NCI-H1105 (cell line): ENCODE measurements around the gene CFAP119.
A peak's percentile ranks its signal among the peaks of the same experiment; 100 is the strongest.

Experiments used
- DNase-seq: peaks from one replicate; lab custom pipeline; 2025; lab: John Stamatoyannopoulos, UW

Gene CFAP119

DNA sequence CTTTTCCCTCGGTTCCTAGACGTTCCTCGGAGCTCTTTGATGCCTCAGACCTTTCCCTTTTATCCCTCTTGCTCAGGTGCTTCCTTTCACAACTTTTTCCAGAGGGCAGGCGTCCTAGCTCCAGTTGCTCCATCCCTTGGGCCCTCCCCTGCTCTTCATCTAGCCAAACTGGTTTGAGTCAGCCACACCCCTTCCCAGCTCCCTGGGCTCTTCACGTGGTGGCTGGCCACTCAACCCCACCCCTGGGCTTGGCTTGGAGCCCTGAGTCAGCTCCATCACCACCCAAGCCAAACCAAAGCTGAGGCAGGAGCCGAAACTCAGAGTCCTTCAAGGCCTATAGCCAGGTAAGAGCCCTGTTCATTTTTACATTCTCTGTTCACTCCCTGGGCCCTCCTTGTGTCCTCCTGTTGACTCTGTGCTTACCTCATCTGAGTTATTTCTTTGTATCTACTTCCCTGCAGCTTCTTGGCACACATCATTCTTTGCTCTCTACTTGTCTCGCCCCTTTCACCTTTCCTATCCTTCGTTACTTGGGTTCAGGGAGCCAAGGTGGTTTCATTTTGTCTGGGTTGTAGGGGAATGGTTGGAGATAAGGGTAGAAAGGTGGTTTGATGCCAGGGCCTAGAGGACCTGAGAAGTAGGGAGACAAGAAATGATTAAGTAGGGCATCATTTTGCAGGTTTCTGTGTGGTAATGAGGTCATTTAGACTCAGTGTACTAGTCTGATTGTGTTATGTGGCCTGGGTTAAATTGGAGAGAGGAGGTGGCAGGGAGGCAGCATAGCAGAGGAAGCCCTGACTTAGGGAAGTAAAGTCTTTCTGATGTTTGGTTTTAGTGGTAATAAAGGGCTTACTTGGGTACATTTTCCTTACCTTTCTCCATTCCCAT is 21.3 kb downstream of the CFAP119 start:
- peak; percentile 9 for DNase-seq

GRCh38 chr16:30738984-30739951 is 22.6 kb downstream of the CFAP119 start:
- DNase-seq: no peak

DNA sequence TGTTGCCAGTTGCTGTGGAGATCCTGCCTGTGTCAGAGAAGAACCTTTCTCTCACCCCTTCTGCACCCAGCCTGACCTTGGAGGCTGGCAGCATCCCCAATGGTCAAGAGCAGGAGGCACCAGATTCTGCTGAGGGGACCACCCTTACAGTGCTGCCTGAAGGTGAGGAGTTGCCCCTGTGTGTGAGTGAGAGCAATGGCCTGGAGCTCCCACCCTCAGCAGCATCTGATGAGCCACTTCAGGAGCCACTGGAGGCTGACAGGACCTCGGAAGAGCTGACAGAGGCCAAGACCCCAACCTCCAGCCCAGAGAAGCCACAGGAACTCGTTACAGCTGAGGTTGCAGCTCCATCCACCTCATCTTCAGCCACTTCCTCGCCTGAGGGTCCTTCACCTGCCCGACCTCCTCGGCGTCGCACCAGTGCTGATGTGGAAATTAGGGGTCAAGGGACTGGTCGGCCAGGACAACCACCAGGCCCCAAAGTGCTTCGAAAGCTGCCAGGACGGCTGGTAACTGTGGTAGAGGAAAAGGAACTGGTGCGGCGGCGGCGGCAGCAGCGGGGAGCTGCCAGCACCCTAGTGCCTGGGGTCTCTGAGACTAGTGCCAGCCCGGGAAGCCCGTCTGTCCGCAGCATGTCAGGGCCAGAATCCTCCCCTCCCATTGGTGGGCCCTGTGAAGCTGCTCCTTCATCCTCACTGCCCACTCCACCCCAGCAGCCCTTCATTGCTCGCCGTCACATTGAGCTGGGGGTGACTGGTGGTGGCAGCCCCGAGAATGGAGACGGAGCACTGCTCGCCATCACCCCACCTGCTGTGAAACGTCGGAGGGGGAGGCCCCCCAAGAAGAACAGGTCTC is 23.8 kb downstream of the CFAP119 start:
- no peak for DNase-seq

DNA sequence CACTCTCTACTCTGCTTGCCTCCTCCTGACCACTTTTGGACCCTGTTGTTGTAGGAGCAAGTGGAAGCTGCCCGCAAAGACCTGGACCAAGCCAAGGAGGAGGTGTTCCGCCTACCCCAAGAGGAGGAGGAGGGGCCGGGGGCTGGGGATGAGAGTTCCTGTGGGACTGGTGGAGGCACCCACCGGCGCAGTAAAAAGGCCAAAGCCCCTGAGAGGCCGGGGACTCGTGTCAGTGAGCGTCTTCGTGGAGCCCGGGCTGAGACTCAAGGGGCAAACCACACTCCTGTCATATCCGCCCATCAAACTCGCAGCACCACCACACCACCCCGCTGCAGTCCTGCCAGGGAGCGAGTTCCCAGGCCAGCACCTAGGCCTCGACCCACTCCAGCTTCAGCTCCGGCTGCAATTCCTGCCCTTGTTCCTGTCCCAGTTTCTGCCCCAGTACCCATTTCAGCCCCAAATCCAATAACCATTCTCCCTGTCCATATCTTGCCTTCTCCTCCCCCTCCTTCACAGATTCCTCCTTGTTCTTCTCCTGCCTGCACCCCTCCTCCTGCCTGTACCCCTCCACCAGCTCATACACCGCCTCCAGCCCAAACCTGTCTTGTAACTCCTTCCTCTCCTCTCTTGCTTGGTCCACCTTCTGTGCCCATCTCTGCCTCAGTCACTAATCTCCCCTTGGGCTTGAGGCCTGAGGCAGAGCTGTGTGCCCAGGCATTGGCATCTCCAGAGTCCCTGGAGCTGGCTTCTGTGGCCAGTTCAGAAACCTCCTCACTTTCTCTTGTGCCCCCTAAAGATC is 24.7 kb downstream of the CFAP119 start:
- no peak for DNase-seq

DNA sequence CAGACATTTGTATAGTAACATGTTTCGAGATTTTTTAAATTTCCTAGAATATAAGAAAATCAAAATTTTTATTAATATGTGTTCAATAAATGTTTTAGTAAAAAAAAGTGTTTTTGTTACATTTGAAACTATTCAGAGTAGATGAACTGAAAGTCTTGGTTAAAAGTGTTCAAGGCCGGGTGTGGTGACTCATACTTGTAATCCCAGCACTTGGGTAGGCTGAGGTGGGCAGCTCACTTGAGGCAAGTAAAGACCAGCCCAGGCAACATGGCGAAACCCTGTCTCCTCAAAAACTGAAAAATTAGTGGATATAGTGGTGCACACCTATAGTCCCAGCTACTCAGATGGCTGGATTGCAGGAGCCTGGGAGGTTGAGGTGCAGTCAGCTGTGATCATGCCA is 30.5 kb downstream of the CFAP119 start:
- no peak for DNase-seq

GRCh38 chr16:30728899-30729672 is 32.8 kb downstream of the CFAP119 start:
- no peak for DNase-seq

GRCh38 chr16:30728321-30728720 is 33.5 kb downstream of the CFAP119 start:
- DNase-seq: no peak

GRCh38 chr16:30725418-30725792 is 36.5 kb downstream of the CFAP119 start:
- DNase-seq: no peak

DNA sequence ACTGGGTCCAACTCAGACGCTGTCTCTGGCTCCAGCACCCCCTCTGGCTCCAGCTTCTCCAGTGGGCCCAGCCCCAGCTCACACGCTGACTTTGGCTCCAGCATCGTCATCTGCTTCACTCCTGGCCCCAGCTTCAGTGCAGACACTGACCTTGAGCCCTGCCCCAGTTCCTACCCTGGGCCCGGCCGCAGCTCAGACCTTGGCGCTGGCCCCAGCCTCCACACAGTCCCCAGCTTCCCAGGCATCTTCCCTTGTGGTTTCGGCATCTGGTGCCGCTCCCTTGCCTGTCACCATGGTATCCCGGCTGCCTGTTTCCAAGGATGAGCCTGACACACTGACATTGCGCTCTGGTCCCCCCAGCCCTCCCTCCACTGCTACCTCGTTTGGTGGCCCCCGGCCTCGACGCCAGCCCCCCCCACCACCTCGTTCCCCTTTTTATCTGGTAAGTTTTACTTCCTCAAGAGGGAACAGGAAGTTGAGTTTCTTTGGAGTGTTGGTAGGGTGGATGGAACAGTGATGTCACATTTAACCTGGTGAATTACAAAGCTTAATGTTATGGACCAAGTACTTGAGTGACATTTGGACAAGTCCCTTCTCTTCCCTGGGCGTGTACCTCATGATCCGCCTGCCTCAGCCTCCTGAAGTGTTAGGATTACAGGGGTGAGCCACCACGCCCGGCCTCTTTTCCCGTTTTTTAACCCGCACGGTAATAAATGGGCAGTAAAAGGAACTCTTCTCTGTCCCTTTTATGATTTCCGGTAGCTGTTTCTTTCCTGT is 37.0 kb downstream of the CFAP119 start:
- DNase-seq: no peak

DNA sequence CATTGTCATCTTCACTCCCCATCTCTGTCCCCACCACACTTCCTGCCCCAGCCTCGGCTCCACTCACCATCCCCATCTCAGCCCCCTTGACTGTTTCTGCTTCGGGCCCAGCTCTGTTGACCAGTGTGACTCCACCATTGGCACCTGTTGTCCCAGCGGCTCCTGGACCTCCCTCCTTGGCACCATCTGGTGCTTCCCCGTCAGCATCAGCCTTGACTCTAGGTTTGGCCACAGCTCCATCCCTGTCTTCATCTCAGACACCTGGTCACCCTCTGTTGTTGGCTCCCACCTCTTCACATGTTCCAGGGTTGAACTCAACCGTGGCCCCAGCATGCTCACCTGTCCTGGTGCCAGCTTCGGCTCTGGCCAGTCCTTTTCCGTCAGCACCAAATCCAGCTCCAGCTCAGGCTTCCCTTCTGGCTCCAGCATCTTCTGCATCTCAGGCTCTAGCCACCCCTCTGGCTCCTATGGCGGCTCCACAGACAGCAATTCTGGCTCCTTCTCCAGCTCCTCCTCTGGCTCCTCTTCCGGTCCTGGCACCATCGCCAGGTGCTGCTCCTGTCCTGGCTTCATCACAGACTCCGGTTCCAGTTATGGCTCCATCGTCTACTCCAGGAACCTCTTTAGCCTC is 38.0 kb downstream of the CFAP119 start:
- no peak for DNase-seq

- DNase-seq: no peak
Observed at GRCh38 chr16:30722916-30723315, 38.9 kb downstream of the CFAP119 start.

GRCh38 chr16:30722443-30722842 is 39.4 kb downstream of the CFAP119 start:
- no peak for DNase-seq

GRCh38 chr16:30721606-30722005 is 40.3 kb downstream of the CFAP119 start:
- no peak for DNase-seq

- DNase-seq: no peak
Observed at GRCh38 chr16:30721167-30721566, 40.7 kb downstream of the CFAP119 start.

- DNase-seq: no peak
Observed at GRCh38 chr16:30720694-30721093, 41.2 kb downstream of the CFAP119 start.

DNA sequence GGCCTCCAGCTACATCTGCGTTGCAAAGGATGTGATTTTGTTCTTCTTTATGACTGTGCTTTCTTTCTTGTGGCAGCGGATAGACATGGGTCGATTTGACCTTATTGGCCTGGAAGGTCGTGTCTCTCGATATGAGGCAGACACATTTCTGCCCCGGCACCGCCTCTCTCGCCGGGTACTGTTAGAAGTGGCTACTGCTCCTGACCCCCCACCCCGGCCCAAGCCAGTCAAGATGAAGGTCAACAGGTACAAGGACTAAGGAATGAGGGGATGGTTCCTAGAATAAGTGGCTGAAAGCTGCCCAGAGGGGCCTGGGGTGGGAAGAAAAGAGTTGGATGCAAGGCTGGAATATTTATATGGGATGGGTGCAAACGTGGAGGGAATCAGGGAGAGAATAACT is 41.8 kb downstream of the CFAP119 start:
- DNase-seq: no peak

DNA sequence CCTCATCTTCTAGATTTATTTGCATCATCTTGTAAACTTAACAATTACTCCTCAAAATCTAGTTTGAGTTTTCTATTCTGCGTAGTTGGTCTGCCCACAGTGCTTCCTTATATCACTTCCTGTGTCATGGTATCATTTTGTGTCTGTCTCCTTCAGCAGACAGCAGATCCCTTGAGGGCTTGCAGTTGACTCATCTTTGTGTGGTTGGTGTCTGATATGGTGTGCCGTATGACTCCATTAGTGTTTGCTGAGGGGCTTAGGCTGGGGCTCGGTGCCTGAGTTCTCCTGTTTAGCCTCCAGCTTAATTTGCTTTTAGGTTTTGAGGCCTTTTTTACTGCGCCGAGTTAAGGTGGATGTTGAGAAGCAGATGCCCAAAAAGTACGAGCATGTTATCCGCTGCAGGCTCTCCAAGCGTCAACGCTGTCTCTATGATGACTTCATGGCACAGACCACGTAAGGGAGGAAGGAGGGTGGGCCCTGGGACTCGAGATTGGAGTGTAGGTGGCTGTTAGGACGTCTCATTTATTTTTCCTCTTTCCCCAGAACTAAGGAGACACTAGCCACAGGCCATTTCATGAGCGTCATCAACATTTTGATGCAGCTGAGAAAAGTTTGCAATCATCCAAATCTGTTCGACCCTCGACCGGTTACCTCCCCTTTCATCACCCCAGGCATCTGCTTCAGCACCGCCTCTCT is 46.0 kb downstream of the CFAP119 start:
- no peak for DNase-seq

DNA sequence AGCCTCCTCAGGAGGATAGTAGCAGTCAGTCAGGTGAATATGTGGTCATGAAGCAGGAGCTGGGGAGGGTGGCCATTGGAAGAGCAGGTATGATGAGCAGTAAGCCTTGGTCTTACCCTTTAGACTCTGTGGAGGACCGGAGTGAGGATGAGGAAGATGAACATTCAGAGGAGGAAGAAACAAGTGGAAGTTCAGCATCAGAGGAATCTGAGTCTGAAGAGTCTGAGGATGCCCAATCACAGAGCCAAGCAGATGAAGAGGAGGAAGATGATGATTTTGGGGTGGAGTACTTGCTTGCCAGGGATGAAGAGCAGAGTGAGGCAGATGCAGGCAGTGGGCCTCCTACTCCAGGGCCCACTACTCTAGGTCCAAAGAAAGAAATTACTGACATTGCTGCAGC is 50.1 kb downstream of the CFAP119 start:
- DNase-seq: no peak
